ENCODE data around the gene AMBRA1.

DNA sequence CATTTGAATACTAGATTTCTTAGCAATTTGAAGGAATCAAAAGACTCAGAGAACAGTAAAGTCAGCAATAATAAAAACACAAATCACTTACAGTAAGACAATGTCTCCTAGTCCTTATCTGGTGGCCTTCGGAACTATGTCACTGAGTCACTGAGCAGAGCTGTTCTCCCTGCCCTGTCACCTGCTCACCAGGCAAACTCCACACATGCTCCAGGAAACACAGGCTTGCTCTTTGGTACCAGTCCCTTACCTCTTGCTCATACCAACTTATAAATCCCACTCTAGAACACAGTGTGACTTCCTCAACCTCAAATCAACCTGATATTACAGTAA lies 121.2 kb downstream of the AMBRA1 start:
- no peak for TF ChIP-seq POLR2A (IDR thresholded peaks at IDR 0.05)
- TF ChIP-seq, protein P1, sequence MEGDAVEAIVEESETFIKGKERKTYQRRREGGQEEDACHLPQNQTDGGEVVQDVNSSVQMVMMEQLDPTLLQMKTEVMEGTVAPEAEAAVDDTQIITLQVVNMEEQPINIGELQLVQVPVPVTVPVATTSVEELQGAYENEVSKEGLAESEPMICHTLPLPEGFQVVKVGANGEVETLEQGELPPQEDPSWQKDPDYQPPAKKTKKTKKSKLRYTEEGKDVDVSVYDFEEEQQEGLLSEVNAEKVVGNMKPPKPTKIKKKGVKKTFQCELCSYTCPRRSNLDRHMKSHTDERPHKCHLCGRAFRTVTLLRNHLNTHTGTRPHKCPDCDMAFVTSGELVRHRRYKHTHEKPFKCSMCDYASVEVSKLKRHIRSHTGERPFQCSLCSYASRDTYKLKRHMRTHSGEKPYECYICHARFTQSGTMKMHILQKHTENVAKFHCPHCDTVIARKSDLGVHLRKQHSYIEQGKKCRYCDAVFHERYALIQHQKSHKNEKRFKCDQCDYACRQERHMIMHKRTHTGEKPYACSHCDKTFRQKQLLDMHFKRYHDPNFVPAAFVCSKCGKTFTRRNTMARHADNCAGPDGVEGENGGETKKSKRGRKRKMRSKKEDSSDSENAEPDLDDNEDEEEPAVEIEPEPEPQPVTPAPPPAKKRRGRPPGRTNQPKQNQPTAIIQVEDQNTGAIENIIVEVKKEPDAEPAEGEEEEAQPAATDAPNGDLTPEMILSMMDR (IDR thresholded peaks at IDR 0.05) = no peak

Measured in upper lobe of left lung (tissue), 4 donors.